Measurements from ENCODE around the gene ITSN2. TPM values are rescaled to one million over a fixed set of nuclear protein-coding genes. Genes with fewer than 3 reads are reported as not detected.

Gene ITSN2
- total and polyA plus RNA-seq, 7 donors: 12.2 to 71.7 (median 33.5) TPM

DNA sequence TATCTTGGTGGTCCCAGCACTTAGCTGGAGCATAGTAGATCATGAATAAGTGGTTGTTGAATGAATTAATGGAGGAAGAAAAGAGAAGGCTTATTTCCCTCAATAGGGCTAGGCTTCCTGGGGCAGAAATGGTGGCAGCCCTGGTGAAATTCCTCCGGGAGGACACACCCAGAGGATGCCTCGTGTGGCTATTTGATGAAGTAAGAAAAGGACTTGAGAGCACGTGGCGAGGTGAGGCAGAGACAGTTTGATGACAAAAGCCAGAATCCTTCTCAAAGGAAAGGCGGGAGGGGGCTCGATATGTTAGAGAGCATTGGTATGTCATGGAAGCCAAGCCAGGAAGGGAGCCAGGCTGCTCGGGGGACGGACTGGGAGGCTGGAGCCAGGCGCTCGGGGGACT is 170.8 kb downstream of the ITSN2 start:
- Histone ChIP-seq H3K4me3 (no peak overlapping the region), H3K4me1 (no peaks in the 10 kb centered on the region), H3K9me3 (no peaks in the 10 kb centered on the region), H3K27ac (no peak overlapping the region), H3K27me3 (ENCODE audit: insufficient read depth in 3 of 3, low read length in 2 of 3) (no peaks in the 10 kb centered on the region), H3K36me3 (ENCODE audit: insufficient read depth in 1 of 2, low read depth in 1 of 2) (no peaks in the 10 kb centered on the region)
- no peak for DNase-seq
- intact Hi-C loops (cut with DNase I): no loop called here
- 81 to 86% (median 85%) methylated on average over 10 of the region's 10 CpGs for WGBS, 3 donors
- ATAC-seq: no peak
- no peak for TF ChIP-seq CTCF (IDR thresholded peaks at IDR 0.05)

DNA sequence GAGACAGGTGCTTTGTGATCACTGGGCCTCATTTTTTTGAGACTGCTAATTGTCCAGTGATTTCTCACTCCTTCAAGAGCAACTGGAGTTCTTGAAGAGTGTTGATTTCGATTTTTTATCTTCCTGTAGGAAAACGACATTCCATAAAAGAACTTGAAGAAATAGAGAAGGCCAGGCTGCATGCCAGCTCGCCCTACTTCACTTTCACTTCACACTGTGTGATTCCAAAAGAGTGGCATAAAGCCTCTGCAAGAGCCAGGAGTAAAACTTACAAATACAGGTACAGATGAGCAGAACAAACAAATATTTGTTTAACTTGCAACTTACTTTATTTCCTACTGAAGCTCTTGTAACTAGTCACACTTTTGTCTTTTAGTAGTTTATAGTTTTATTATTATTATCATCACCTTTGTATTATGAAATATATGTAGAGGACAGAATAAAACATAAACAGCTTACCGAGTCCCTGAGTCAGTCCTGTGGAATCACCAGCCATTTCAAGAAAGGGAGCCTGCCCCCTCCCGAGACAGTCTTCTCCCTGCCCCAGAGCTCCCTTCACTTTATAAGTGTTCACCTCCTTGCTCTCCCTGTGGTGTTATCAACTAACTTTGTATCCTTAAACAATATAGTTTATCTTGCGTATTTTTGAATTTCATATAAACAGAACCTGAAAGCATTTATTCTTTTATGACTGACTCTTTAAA is 176.8 kb downstream of the ITSN2 start:
- Histone ChIP-seq H3K27ac (no peak overlapping the region), H3K4me1 (no peaks in the 10 kb centered on the region), H3K9me3 (no peaks in the 10 kb centered on the region), H3K4me3 (no peak overlapping the region), H3K27me3 (ENCODE audit: insufficient read depth in 3 of 3, low read length in 2 of 3) (no peaks in the 10 kb centered on the region), H3K36me3 (ENCODE audit: insufficient read depth in 1 of 2, low read depth in 1 of 2) (no peaks in the 10 kb centered on the region)
- WGBS, 3 donors: 81 to 82% (median 82%) methylated on average over 6 of the region's 6 CpGs
- DNase-seq (no peak), ATAC-seq (no peak)
- intact Hi-C loops (cut with DNase I): no loop called here
- no peak for TF ChIP-seq CTCF (IDR thresholded peaks at IDR 0.05)

- H3K27ac ChIP-seq: no peak overlapping the region
- H3K36me3 ChIP-seq (ENCODE audit: insufficient read depth in 1 of 2, low read depth in 1 of 2): no peaks in the 10 kb centered on the region
- no peaks in the 10 kb centered on the region for H3K4me1 ChIP-seq
- intact Hi-C loops (cut with DNase I): no loop called here
- no peak overlapping the region for H3K4me3 ChIP-seq
- no peaks in the 10 kb centered on the region for H3K27me3 ChIP-seq (ENCODE audit: insufficient read depth in 3 of 3, low read length in 2 of 3)
- TF ChIP-seq CTCF (IDR thresholded peaks at IDR 0.05): no peak
- DNase-seq (no peak), ATAC-seq (no peak)
- no peaks in the 10 kb centered on the region for H3K9me3 ChIP-seq
- WGBS, 3 donors: 92 to 96% (median 93%) methylated on average over 7 of the region's 7 CpGs
Measured at GRCh38 chr2:24182507-24182906, 177.8 kb downstream of the ITSN2 start.

DNA sequence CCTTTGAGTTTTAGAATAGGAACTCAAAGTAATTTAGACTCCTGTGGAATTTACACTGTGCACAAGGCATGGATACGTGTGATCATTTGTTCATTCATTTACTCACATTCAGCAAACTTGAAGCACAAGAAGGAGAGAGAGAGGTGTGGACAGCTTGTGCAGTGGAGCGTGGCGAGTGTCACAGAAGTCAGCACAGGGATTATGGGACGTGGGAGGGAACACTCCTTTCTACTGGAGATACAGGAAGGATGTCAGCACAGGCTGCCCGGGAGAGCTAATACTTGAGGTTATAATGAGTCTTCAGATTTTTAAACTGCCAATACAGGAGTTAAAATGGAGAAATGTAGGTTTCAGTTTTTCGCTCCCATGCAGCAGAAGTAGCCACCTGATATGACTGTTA is 178.5 kb downstream of the ITSN2 start:
- no peak for ATAC-seq
- no peaks in the 10 kb centered on the region for H3K27me3 ChIP-seq (ENCODE audit: insufficient read depth in 3 of 3, low read length in 2 of 3)
- H3K27ac ChIP-seq: no peak overlapping the region
- no peaks in the 10 kb centered on the region for H3K9me3 ChIP-seq
- WGBS, 3 donors: 71 to 75% (median 72%) methylated on average over 6 of the region's 6 CpGs
- H3K36me3 ChIP-seq (ENCODE audit: insufficient read depth in 1 of 2, low read depth in 1 of 2): no peaks in the 10 kb centered on the region
- no peak for TF ChIP-seq CTCF (IDR thresholded peaks at IDR 0.05)
- H3K4me3 ChIP-seq: no peak overlapping the region
- no peak for DNase-seq
- H3K4me1 ChIP-seq: no peaks in the 10 kb centered on the region
- intact Hi-C loops (cut with DNase I): no loop called here

GRCh38 chr2:24179683-24180082 is 180.7 kb downstream of the ITSN2 start:
- Histone ChIP-seq H3K4me1 (no peaks in the 10 kb centered on the region), H3K27ac (no peak overlapping the region), H3K9me3 (no peaks in the 10 kb centered on the region), H3K4me3 (no peak overlapping the region), H3K27me3 (ENCODE audit: insufficient read depth in 3 of 3, low read length in 2 of 3) (no peaks in the 10 kb centered on the region), H3K36me3 (ENCODE audit: insufficient read depth in 1 of 2, low read depth in 1 of 2) (no peaks in the 10 kb centered on the region)
- ATAC-seq (no peak), DNase-seq (no peak)
- TF ChIP-seq CTCF (IDR thresholded peaks at IDR 0.05): no peak
- intact Hi-C loops (cut with DNase I): no loop called here
